Measurements from ENCODE around the gene RPL15. TPM values are rescaled to one million over a fixed set of nuclear protein-coding genes. Genes with fewer than 3 reads are reported as not detected.

The RPL15 gene
- total and polyA plus RNA-seq, 11 donors, result 834 to 3,123 (median 1,014) TPM

Other genes with a start within 250 kb of the RPL15 start
- 10 to 100 TPM; 59.1 to 97.1 (median 65.0) TPM for gene UBE2E1, start 111.2 kb upstream of the RPL15 start, total RNA-seq
- gene UBE2E1, start 111.2 kb upstream of the RPL15 start, polyA plus RNA-seq, result 10 to 100 TPM; 43.7 to 78.8 TPM
- 10 to 100 TPM; 15.2 to 23.2 (median 18.8) TPM for gene NKIRAS1, start 142 bp upstream of the RPL15 start, total RNA-seq
- gene NKIRAS1, start 142 bp upstream of the RPL15 start, polyA plus RNA-seq, result 10 to 100 TPM; 13.3 to 17.8 TPM
- gene NR1D2, start 28.2 kb downstream of the RPL15 start, total RNA-seq, result 10 to 100 TPM; 16.2 to 62.1 (median 36.5) TPM
- gene NR1D2, start 28.2 kb downstream of the RPL15 start, polyA plus RNA-seq, result 1 to 10 TPM; 5.6 to 7.5 TPM